Right hindlimb (tissue), 1 donor: ENCODE results near the gene PTPRK.

Experiments
- DNase-seq: peaks from one replicate; pipeline ENCODE4 v3.0.0-alpha.2; 2018

Gene PTPRK

GRCh38 chr6:128276311-128276710 lies 244.1 kb downstream of the PTPRK start:
- no peak for DNase-seq

GRCh38 chr6:128275681-128276080 lies 244.7 kb downstream of the PTPRK start:
- DNase-seq: no peak

- no peak for DNase-seq
These were observed 245.4 kb downstream of the PTPRK start for GRCh38 chr6:128275030-128275429.

GRCh38 chr6:128271527-128271926 lies 248.9 kb downstream of the PTPRK start:
- DNase-seq: no peak

- DNase-seq: no peak
These were observed 249.4 kb downstream of the PTPRK start for GRCh38 chr6:128271011-128271410.

GRCh38 chr6:128266946-128267345 lies 253.5 kb downstream of the PTPRK start:
- no peak for DNase-seq

- DNase-seq: no peak
These were observed 254.7 kb downstream of the PTPRK start for GRCh38 chr6:128265706-128266105.

- DNase-seq: no peak
These were observed 260.4 kb downstream of the PTPRK start for GRCh38 chr6:128259730-128260685.

- DNase-seq: no peak
These were observed 261.2 kb downstream of the PTPRK start for GRCh38 chr6:128259029-128259724.

- DNase-seq: no peak
These were observed 264.3 kb downstream of the PTPRK start for GRCh38 chr6:128256095-128256494.

GRCh38 chr6:128252341-128253176 lies 267.8 kb downstream of the PTPRK start:
- DNase-seq: no peak

- DNase-seq: no peak
These were observed 268.7 kb downstream of the PTPRK start for GRCh38 chr6:128251445-128252340.

- no peak for DNase-seq
These were observed 269.9 kb downstream of the PTPRK start for GRCh38 chr6:128250370-128251070.

- no peak for DNase-seq
These were observed 271.0 kb downstream of the PTPRK start for GRCh38 chr6:128249429-128249828.

GRCh38 chr6:128246472-128247260 lies 273.7 kb downstream of the PTPRK start:
- DNase-seq: no peak

GRCh38 chr6:128244751-128245405 lies 275.5 kb downstream of the PTPRK start:
- no peak for DNase-seq

GRCh38 chr6:128242765-128243403 lies 277.5 kb downstream of the PTPRK start:
- DNase-seq: no peak

GRCh38 chr6:128241216-128241615 lies 279.2 kb downstream of the PTPRK start:
- DNase-seq: no peak

GRCh38 chr6:128240024-128240428 lies 280.4 kb downstream of the PTPRK start:
- DNase-seq: no peak
